Ascending aorta (tissue), 2 donors: ENCODE data around the gene PDSS1. TPM values are rescaled to one million over a fixed set of nuclear protein-coding genes. Genes with fewer than 3 reads are reported as not detected.
"Not testable (repeated sequence)": the region's sequence is repeated elsewhere in the genome, so short reads cannot be mapped to it uniquely, and the experiment has no call there.

Experiments used
- DNase-seq, 2 donors: peaks; one replicate each; pipeline ENCODE4 v3.0.0-alpha.2; 2019; ENCODE audit warnings: low spot score in 2 of 2
- H3K27ac ChIP-seq, 2 donors: fragments of 200-600 bp; sonication (generic); one replicate each; pipeline ENCODE4 v1.5.1; 2016 to 2017; ENCODE audit warnings: mild to moderate bottlenecking in 1 of 2
- H3K27me3 ChIP-seq: fragments of 200-600 bp; sonication (generic); one replicate; pipeline ENCODE4 v1.5.1; 2017
- H3K36me3 ChIP-seq, 2 donors: fragments of 200-600 bp; sonication (generic); one replicate each; pipeline ENCODE4 v1.5.1; 2016
- H3K4me1 ChIP-seq, 2 donors: fragments of 200-600 bp; sonication (generic); one replicate each; pipeline ENCODE4 v1.5.1; 2016 to 2017; ENCODE audit warnings: mild to moderate bottlenecking in 1 of 2
- H3K4me3 ChIP-seq, 2 donors: fragments of 200-600 bp; sonication (generic); one replicate each; pipeline ENCODE4 v1.5.1; 2016 to 2017; ENCODE audit warnings: mild to moderate bottlenecking in 1 of 2
- H3K9me3 ChIP-seq, 2 donors: fragments of 200-600 bp; sonication (generic); one replicate each; pipeline ENCODE4 v1.5.1; 2016
- CTCF ChIP-seq, 3 experiments: fragments of 200-600 bp in 2 of 3; fragments of 450-650 bp in 1 of 3; sonication (generic) in 2 of 3; IDR thresholded peaks; one replicate each; pipeline ENCODE4 v1.5.1; 2016 to 2019; ENCODE audit warnings: antibody characterized with exemption in 3 of 3, mild to moderate bottlenecking in 1 of 3, moderate library complexity in 1 of 3
- intact Hi-C: fragments of 100-400 bp; cut with DNase I; formaldehyde crosslinking; loops from one replicate; pipeline ENCODE4 v1.15.1; 2023
- total RNA-seq: library from RNA; depleted of rRNA; stranded (reverse); fragments of >200 nt; gene quantifications from one replicate; pipeline ENCODE4 v1.1.0, GENCODE V29; 2016

The PDSS1 gene
- total RNA-seq, 1 donor from 2014 or later, result not detected

DNA sequence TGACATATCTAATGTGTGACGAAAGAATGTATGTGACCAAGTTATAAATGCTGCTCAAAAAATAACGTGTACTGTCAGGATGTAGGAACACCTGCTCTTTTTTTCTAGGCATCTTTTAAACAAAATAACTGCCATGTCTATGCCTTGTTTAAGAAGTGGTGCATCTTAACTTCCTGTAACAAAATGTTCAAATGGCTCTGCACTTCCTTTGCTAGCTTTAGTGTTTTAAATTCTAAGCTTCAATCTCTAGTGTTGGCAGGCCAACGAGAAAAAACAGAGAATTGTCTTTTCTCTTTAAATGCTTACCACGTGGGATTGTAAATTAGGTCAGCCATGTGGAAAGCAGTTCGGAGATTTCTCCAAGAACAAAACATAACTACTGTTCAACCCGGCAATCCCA is 14.6 kb upstream of the PDSS1 start:
- H3K27ac ChIP-seq, result no peak overlapping the region
- H3K4me1 ChIP-seq, result no peaks in the 10 kb centered on the region
- H3K9me3 ChIP-seq, result no peaks in the 10 kb centered on the region
- TF ChIP-seq CTCF (IDR thresholded peaks at IDR 0.05), result no peak
- no peak overlapping the region for H3K4me3 ChIP-seq
- DNase-seq, result no peak
- no peaks in the 10 kb centered on the region for H3K27me3 ChIP-seq
- intact Hi-C loops, result no loop called here
- H3K36me3 ChIP-seq, result no peaks in the 10 kb centered on the region

- DNase-seq, H3K4me1 ChIP-seq, H3K27ac ChIP-seq, H3K36me3 ChIP-seq, H3K9me3 ChIP-seq, H3K4me3 ChIP-seq, H3K27me3 ChIP-seq: not testable (repeated sequence)
- intact Hi-C loops, result loop anchor here (2.0 kb wide), 1 partner anchor 198 kb away; no protein-coding TSS in a partner anchor
- peak in 2 of 3 experiments; percentile 36 to 47 for TF ChIP-seq CTCF (IDR thresholded peaks at IDR 0.05)
These were observed 12.7 kb upstream of the PDSS1 start for GRCh38 chr10:26684667-26685264.

- no peaks in the 10 kb centered on the region for H3K27me3 ChIP-seq
- H3K36me3 ChIP-seq, result no peaks in the 10 kb centered on the region
These were observed 12.1 kb upstream of the PDSS1 start for GRCh38 chr10:26685441-26685840.

GRCh38 chr10:26689399-26689798 is 8.1 kb upstream of the PDSS1 start:
- no peak for TF ChIP-seq CTCF (IDR thresholded peaks at IDR 0.05)
- Histone ChIP-seq H3K27me3 (no peaks in the 10 kb centered on the region), H3K36me3 (no peaks in the 10 kb centered on the region), H3K9me3 (no peaks in the 10 kb centered on the region), H3K27ac (no peak overlapping the region), H3K4me1 (no peaks in the 10 kb centered on the region), H3K4me3 (no peak overlapping the region)
- intact Hi-C loops, result no loop called here
- no peak for DNase-seq

More at GRCh38 chr10:26685441-26685840, 12.1 kb upstream of the PDSS1 start:
- H3K9me3 ChIP-seq, result no peaks in the 10 kb centered on the region
- H3K27ac ChIP-seq, result no peak overlapping the region
- no peak for TF ChIP-seq CTCF (IDR thresholded peaks at IDR 0.05)
- H3K4me1 ChIP-seq, result no peaks in the 10 kb centered on the region
- no peak for DNase-seq
- intact Hi-C loops, result loop anchor here (2.0 kb wide), 1 partner anchor 197 kb away; no protein-coding TSS in a partner anchor
- H3K4me3 ChIP-seq, result no peak overlapping the region

DNA sequence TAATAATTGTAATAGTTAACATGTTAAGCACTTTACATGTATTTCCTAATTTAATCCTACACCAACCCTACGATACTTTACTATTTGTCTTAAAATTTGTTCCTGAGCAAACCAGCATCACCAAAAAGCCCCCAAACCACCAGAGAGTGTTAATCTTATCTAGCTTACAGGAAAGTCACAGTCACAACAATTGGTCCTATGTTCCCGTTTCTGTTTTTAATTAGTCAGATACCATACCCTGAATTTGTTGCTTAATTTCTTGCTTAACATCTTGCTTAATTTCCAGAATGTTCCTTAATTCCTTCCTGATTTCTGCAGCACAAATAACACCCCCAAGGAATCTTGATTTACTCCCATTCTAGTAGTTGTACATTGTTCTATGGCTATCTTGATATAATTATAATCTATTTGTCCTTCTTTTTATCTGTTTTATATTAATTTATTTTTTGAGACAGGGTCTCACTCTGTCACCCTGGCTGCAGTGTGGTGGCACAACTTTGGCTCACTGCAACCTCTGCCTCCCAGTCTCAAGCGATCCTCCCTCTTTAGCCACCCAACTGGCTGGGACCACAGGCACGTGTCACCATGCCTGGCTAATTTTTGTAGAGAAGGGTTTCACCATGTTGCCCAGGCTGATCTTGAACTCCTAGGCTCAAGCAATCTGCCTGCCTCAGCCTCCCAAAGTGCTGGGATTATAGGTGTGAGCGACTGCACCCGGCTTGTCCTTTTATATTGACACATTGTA is 6.6 kb upstream of the PDSS1 start:
- no peaks in the 10 kb centered on the region for H3K27me3 ChIP-seq
- H3K4me1 ChIP-seq, result no peaks in the 10 kb centered on the region
- no peaks in the 10 kb centered on the region for H3K36me3 ChIP-seq
- TF ChIP-seq CTCF (IDR thresholded peaks at IDR 0.05), result no peak
- no peak for DNase-seq
- intact Hi-C loops, result no loop called here
- no peaks in the 10 kb centered on the region for H3K9me3 ChIP-seq
- no peak overlapping the region for H3K4me3 ChIP-seq
- no peak overlapping the region for H3K27ac ChIP-seq

DNA sequence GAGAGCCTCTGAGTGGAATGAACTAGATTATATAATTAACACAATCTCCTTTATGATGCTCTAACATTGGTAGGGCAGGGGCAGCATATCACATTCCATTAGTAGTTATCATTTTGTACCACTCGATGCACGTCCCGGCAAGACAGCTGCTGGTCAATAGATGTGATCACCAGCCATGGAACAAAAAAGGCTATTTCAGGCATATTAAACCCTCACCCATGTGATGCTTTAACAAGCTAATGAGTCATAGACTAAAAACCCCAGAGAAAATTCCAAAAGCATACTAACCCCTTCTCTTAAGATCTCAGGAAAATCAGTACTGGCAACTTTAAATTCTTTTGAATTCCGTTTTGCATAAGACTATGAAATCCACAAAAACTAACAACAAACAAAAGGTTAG is 3.0 kb upstream of the PDSS1 start:
- H3K4me3 ChIP-seq, H3K36me3 ChIP-seq, H3K27me3 ChIP-seq, intact Hi-C loops, H3K27ac ChIP-seq, H3K9me3 ChIP-seq, H3K4me1 ChIP-seq, DNase-seq: not testable (repeated sequence)
